K562 (cell line): ENCODE measurements around the gene TAF11L8. TPM values are rescaled to one million over a fixed set of nuclear protein-coding genes. Genes with fewer than 3 reads are reported as not detected.
"Not testable (repeated sequence)": the region's sequence is repeated elsewhere in the genome, so short reads cannot be mapped to it uniquely, and the experiment has no call there.

Experiments
- ATAC-seq: fragments of 200-7000 bp; cut with Tn5 transposase; 3 replicates; pipeline ENCODE4 v1.9.1; 2020; ENCODE audit warnings: moderate library complexity
- Bru-seq: library from RNA; stranded (reverse); fragments of 400-500 nt; gene quantifications from one replicate; lab custom pipeline; 2021; lab: Mats Ljungman, UMichigan
- BruChase-seq, 2 experiments: library from RNA; stranded (reverse); fragments of 400-500 nt; gene quantifications; one replicate each; lab custom pipeline; 2021; lab: Mats Ljungman, UMichigan
- BruUV-seq: library from RNA; stranded (reverse); fragments of 400-500 nt; replicated peaks from 2 replicates; lab custom pipeline; 2021; lab: Mats Ljungman, UMichigan
- CTCF ChIA-PET: fragments of 300-600 bp; formaldehyde crosslinking; extraction: SDS; loops from one replicate; lab custom pipeline; 2021; ENCODE audit warnings: low intra/inter-chr PET ratio; lab: Yijun Ruan, JAX
- POLR2A ChIA-PET: fragments of 300-600, 350-650 bp; sonication (Branson Sonifier 250); formaldehyde crosslinking; extraction: SDS; loops from one replicate; lab custom pipeline; 2021; ENCODE audit warnings: antibody characterized with exemption, inconsistent platforms; lab: Yijun Ruan, JAX
- DNase-seq, 4 experiments: peaks; one replicate each; pipeline versions ENCODE4 v3.0.0 to v3.0.0-alpha.2; 2011 to 2018; ENCODE audit warnings: low spot score in 3 of 4, mixed read lengths in 3 of 4; ENCODE audit errors: extremely low read depth in 1 of 4
- FAIRE-seq: peaks from 2 replicates; lab custom pipeline; 2011; peaks lifted over from hg19 to GRCh38; lab: Jason Lieb, UNC
- H2AFZ ChIP-seq: 2 replicates; pipeline ENCODE4 v1.6.0; 2011; ENCODE audit warnings: low read depth, low read length, control low read depth, inconsistent platforms
- H3K27ac ChIP-seq: fragments of 200-600 bp; 3 replicates; pipeline ENCODE4 v1.8.0; 2011; ENCODE audit warnings: low read depth, mild to moderate bottlenecking, control low read depth, inconsistent platforms, low read length, moderate library complexity, mixed read lengths; ENCODE audit errors: extremely low read depth
- H3K27me3 ChIP-seq, 2 experiments: fragments of 300-600 bp in 1 of 2; 2 replicates in 1 of 2; 3 replicates in 1 of 2; pipeline versions ENCODE4 v1.6.0 to v1.8.0; 2011; ENCODE audit warnings: inconsistent platforms in 2 of 2, low read length in 2 of 2, mild to moderate bottlenecking in 1 of 2, mixed read lengths in 1 of 2, moderate library complexity in 1 of 2; ENCODE audit not compliant: control insufficient read depth in 2 of 2, insufficient read depth in 2 of 2
- H3K36me3 ChIP-seq: fragments of 300-600 bp; 3 replicates; pipeline ENCODE4 v1.8.0; 2011; ENCODE audit warnings: mild to moderate bottlenecking, low read length, inconsistent platforms; ENCODE audit not compliant: control insufficient read depth, insufficient read depth
- H3K4me1 ChIP-seq, 2 experiments: fragments of 200-600 bp in 1 of 2; replicated peaks in 1 of 2; 2 replicates in 1 of 2; 3 replicates in 1 of 2; pipeline versions ENCODE4 v1.5.1 to v1.8.0; 2011; ENCODE audit warnings: inconsistent platforms in 2 of 2, low read length in 2 of 2, mild to moderate bottlenecking in 1 of 2, mixed read lengths in 1 of 2, moderate library complexity in 1 of 2; ENCODE audit not compliant: control insufficient read depth in 2 of 2, insufficient read depth in 2 of 2
- H3K4me2 ChIP-seq: 2 replicates; pipeline ENCODE4 v1.6.1; 2011; ENCODE audit warnings: low read length, control low read depth, inconsistent platforms, mixed read lengths; ENCODE audit not compliant: insufficient read depth
- H3K4me3 ChIP-seq: fragments of 200-600 bp; sonication (generic), shearing (Covaris generic); 2 replicates; pipeline ENCODE4 v1.5.1; 2016; ENCODE audit warnings: control low read depth, inconsistent platforms
- H3K79me2 ChIP-seq: fragments of 200-600 bp; 3 replicates; pipeline ENCODE4 v1.8.0; 2011; ENCODE audit warnings: low read length, inconsistent platforms; ENCODE audit not compliant: control insufficient read depth, insufficient read depth
- H3K9ac ChIP-seq, 2 experiments: 2 replicates each; pipeline versions ENCODE4 v1.6.0 to v1.6.1; 2011; ENCODE audit warnings: low read depth in 2 of 2, low read length in 2 of 2, control low read depth in 1 of 2, inconsistent platforms in 1 of 2, mild to moderate bottlenecking in 1 of 2, mixed read lengths in 1 of 2; ENCODE audit not compliant: insufficient read depth in 1 of 2
- H3K9me1 ChIP-seq: one replicate; pipeline ENCODE4 v1.6.0; 2011; ENCODE audit warnings: inconsistent platforms, mild to moderate bottlenecking, low read length, moderate library complexity; ENCODE audit not compliant: control insufficient read depth, insufficient read depth
- H3K9me3 ChIP-seq: replicated peaks from 2 replicates; pipeline ENCODE4 v1.5.1; 2011; ENCODE audit warnings: low read depth, low read length, inconsistent platforms; ENCODE audit not compliant: control insufficient read depth, insufficient read depth
- H4K20me1 ChIP-seq: replicated peaks from 2 replicates; pipeline ENCODE4 v1.6.1; 2011; ENCODE audit warnings: low read length, inconsistent platforms, mixed read lengths; ENCODE audit not compliant: control insufficient read depth, insufficient read depth
- CREB3 ChIP-seq: fragments of 450-650 bp; conservative IDR thresholded peaks from 2 replicates; pipeline ENCODE4 v1.6.1; 2016; ENCODE audit warnings: missing genetic modification characterization, low read depth, mild to moderate bottlenecking, missing compliant biosample characterization, moderate library complexity
- MIER1 ChIP-seq: fragments of 450-650 bp; IDR thresholded peaks from 2 replicates; pipeline ENCODE4 v1.6.1; 2016; ENCODE audit warnings: antibody characterized with exemption, mild to moderate bottlenecking, low read depth
- NR2C2 ChIP-seq, 2 experiments: fragments of 200-800 bp in 1 of 2; sonication (Bioruptor generic) in 1 of 2; sonication (generic) in 1 of 2; formaldehyde crosslinking in 1 of 2; IDR thresholded peaks; 2 replicates each; pipeline versions ENCODE4 v1.6.1 to v1.8.0; 2016 to 2022; ENCODE audit warnings: mild to moderate bottlenecking in 1 of 2, missing compliant biosample characterization in 1 of 2, missing genetic modification characterization in 1 of 2, missing genetic modification reagents in 1 of 2
- POLR3A ChIP-seq: IDR thresholded peaks from 2 replicates; pipeline ENCODE4 v1.6.1; 2011; ENCODE audit warnings: borderline replicate concordance, mild to moderate bottlenecking, moderate library complexity; ENCODE audit not compliant: insufficient read length, insufficient read depth; ENCODE audit errors: extremely low read depth
- TAF7 ChIP-seq: fragments of 450-650 bp; IDR thresholded peaks from 2 replicates; pipeline ENCODE4 v1.6.1; 2016; ENCODE audit warnings: missing genetic modification characterization, missing compliant biosample characterization
- U2AF1 ChIP-seq: fragments of 200-400 bp; formaldehyde crosslinking; optimal IDR thresholded peaks from 2 replicates; pipeline ENCODE3; 2017; ENCODE audit warnings: mild to moderate bottlenecking, low read depth, low read length, moderate library complexity
- ZBTB33 ChIP-seq: sonication (generic); formaldehyde crosslinking; IDR thresholded peaks from 2 replicates; pipeline ENCODE4 v1.8.1; 2023; ENCODE audit warnings: mild to moderate bottlenecking, missing genetic modification reagents
- ZBTB7A ChIP-seq: IDR thresholded peaks from 2 replicates; pipeline ENCODE4 v1.6.1; 2011; ENCODE audit warnings: low read depth, mild to moderate bottlenecking, low read length, moderate library complexity, borderline replicate concordance; ENCODE audit not compliant: control insufficient read depth
- WGBS: fragments of 100-300 bp; shearing (Covaris generic); methylation state at CpG from one replicate; pipeline ENCODE4 v1.1.6; 2016; ENCODE audit warnings: low coverage, mixed read lengths; ENCODE audit not compliant: insufficient coverage; ENCODE audit errors: missing lambda C conversion rate; 5-methylcytosine and 5-hydroxymethylcytosine counted together
- in situ Hi-C: fragments of 300-500 bp; cut with MboI; formaldehyde crosslinking; loops from 4 replicates; pipeline ENCODE4 v1.15.0; 2018; ENCODE audit warnings: inconsistent platforms, mixed read lengths
- intact Hi-C: fragments of 100-400 bp; cut with micrococcal nuclease; formaldehyde crosslinking; loops from 2 replicates; pipeline ENCODE4 v1.14.2; 2022
- long read RNA-seq, 3 experiments: library from polyadenylated mRNA in 2 of 3; library from RNA in 1 of 3; unstranded in 2 of 3; stranded (forward) in 1 of 3; transcript quantifications; one replicate each; pipeline ENCODE4 v2.0.0, GENCODE V29; 2019 to 2022
- polyA minus RNA-seq, 3 experiments: library from RNA; depleted of rRNA, polyadenylated mRNA; stranded (reverse); fragments of >200 nt; gene quantifications; 2 replicates each; pipeline ENCODE4 v1.2.3, GENCODE V29; 2011
- polyA plus RNA-seq, 8 experiments: library from polyadenylated mRNA; depleted of rRNA in 4 of 8; stranded (reverse) in 5 of 8; unstranded in 3 of 8; fragments of >200 nt; fragmentation: Nextera tagmentation in 2 of 8; fragmentation: Illumina TruSeq in 1 of 8; extraction: Ambion mirVana in 2 of 8; extraction: Trizol in 1 of 8; gene quantifications; 2 replicates each; pipeline versions ENCODE4 v1.2.1 to v1.2.3, GENCODE V29; 2011 to 2014; ENCODE audit warnings: inconsistent platforms in 1 of 8, missing spikeins in 1 of 8
- total RNA-seq, 7 experiments: library from RNA; depleted of rRNA in 6 of 7; stranded (reverse); fragments of >200 nt in 6 of 7; fragmentation: Illumina TruSeq in 2 of 7; extraction: Trizol in 2 of 7; gene quantifications; 2 replicates each; pipeline versions ENCODE4 v1.2.1 to v1.2.3, GENCODE V29; 2011 to 2021; ENCODE audit warnings: low replicate concordance in 1 of 7

Gene TAF11L8
- total RNA-seq (2011; cell fraction: chromatin; rRNA removed; ENCODE audit: low replicate concordance) = not detected in 2 replicates
- total RNA-seq (2011; cell fraction: nucleolus; rRNA removed) = not detected in 2 replicates
- total RNA-seq (2011; cell fraction: nucleoplasm; rRNA removed) = not detected in 2 replicates
- not detected in 2 replicates for total RNA-seq (2014; rRNA removed)
- total RNA-seq (2014; rRNA removed; fragmentation: Illumina TruSeq; extraction: Trizol) = not detected in 2 replicates
- total RNA-seq (2015; rRNA removed; fragmentation: Illumina TruSeq; extraction: Trizol) = not detected in 2 replicates
- not detected in 2 replicates for total RNA-seq (2021)
- not detected in 2 replicates for polyA plus RNA-seq (2011; rRNA removed)
- not detected in 2 replicates for polyA plus RNA-seq (2011; cell fraction: cytosol; rRNA removed)
- not detected in 2 replicates for polyA plus RNA-seq (2011; cell fraction: nucleus; rRNA removed)
- polyA plus RNA-seq (2012) = not detected in 2 replicates
- polyA plus RNA-seq (2014; fragmentation: Illumina TruSeq; extraction: Trizol) = not detected in 2 replicates
- not detected for polyA plus RNA-seq (2014; fragmentation: Nextera tagmentation; extraction: Ambion mirVana)
- not detected in 2 replicates for polyA plus RNA-seq (2014; rRNA removed)
- polyA minus RNA-seq (2011; rRNA and poly(A)+ RNA removed) = not detected in 2 replicates
- not detected in 2 replicates for polyA minus RNA-seq (2011; cell fraction: cytosol; rRNA and poly(A)+ RNA removed)
- not detected in 2 replicates for polyA minus RNA-seq (2011; cell fraction: nucleus; rRNA and poly(A)+ RNA removed)
- Bru-seq, nascent RNA = not detected
- not detected for BruChase-seq, experiment 1, labeled RNA remaining after a 2-hour chase
- not detected for BruChase-seq, experiment 2, labeled RNA remaining after a 6-hour chase
- long read RNA-seq, experiment 1 = 0 reads
- long read RNA-seq, experiment 2 = 0 reads
- long read RNA-seq, experiment 3 = 0 reads

DNA sequence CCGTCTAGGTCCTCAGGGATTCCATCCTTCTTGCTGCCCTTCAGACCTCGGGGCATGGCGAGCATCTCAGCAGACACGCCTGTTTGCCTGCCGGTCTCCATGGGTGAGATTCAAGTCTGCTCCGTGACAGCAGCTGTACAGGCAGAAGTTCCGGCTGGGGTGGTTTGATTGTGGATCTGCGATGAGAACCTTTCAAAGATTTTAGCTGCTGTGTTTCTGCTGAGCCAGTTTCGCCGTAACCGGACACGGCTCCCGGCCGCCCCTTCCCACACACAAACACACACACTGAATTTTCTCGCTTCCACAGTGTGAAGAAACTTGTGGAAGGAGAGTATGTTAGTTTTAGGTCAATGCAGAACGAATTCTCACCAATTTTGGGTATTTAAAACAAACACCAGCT is at the start of gene TAF11L8:
Gene TAF11L8, minus strand, starts transcription at position 101 of the 400 bp plus-strand sequence.
- H3K9me1 ChIP-seq, H3K4me2 ChIP-seq, intact Hi-C loops, H3K4me3 ChIP-seq, H3K9me3 ChIP-seq, H4K20me1 ChIP-seq, CTCF ChIA-PET, H2AFZ ChIP-seq, H3K9ac ChIP-seq, POLR2A ChIA-PET, H3K27ac ChIP-seq, H3K79me2 ChIP-seq, H3K27me3 ChIP-seq, FAIRE-seq, H3K4me1 ChIP-seq, H3K36me3 ChIP-seq, BruUV-seq, DNase-seq, ATAC-seq: not testable (repeated sequence)
- WGBS = no CpG with 5 or more reads among the region's 16 CpGs
- in situ Hi-C loops = loop anchor here (10.0 to 25.0 kb wide), 3 partner anchors 106 to 679 kb away; no protein-coding TSS in a partner anchor

- H3K36me3 ChIP-seq = no peaks in the 10 kb centered on the region
- no peaks in the 10 kb centered on the region for H3K27me3 ChIP-seq
- in situ Hi-C loops (no loop called here), intact Hi-C loops (no loop called here)
- no peak within 1 kb of the TSS for H3K4me2 ChIP-seq
- no TSS peak for BruUV-seq
- H4K20me1 ChIP-seq = no peaks in the 10 kb centered on the region
- no peak within 1 kb of the TSS for H3K4me3 ChIP-seq
- ATAC-seq = no peak
- ChIA-PET CTCF (no interaction called here), POLR2A (no interaction called here)
- no peaks in the 10 kb centered on the region for H3K79me2 ChIP-seq
- no peak within 1 kb of the TSS for H3K9ac ChIP-seq
- FAIRE-seq = no peak
- 0% methylated on average over 5 of the region's 5 CpGs for WGBS
- no peaks in the 10 kb centered on the region for H3K4me1 ChIP-seq
- H2AFZ ChIP-seq = no peak within 1 kb of the TSS
- no peaks in the 10 kb centered on the region for H3K9me3 ChIP-seq
- no peak within 1 kb of the TSS for H3K27ac ChIP-seq
- DNase-seq = no peak
- H3K9me1 ChIP-seq = no peaks in the 10 kb centered on the region
- TF ChIP-seq POLR3A = no peak
- TF ChIP-seq TAF7 (tag) = no peak
- no peak for TF ChIP-seq ZBTB7A
- TF ChIP-seq ZBTB33 = no peak
- no peak for TF ChIP-seq CREB3
- no peak for TF ChIP-seq MIER1
- no peak for TF ChIP-seq U2AF1
- no peak for TF ChIP-seq NR2C2 (CRISPR knock-in tag; IDR thresholded peaks at IDR 0.05)
- no peak for TF ChIP-seq NR2C2 (tag; IDR thresholded peaks at IDR 0.05)
These were observed 43.4 kb upstream of the TAF11L8 start, which contains the start of gene TAF11L14 for GRCh38 chr5:17634160-17634559. TAF11L14 (plus strand) TSS chr5:17634460.
